Measurements from ENCODE around the gene MYO1B. TPM values are rescaled to one million over a fixed set of nuclear protein-coding genes. Genes with fewer than 3 reads are reported as not detected.

Gene MYO1B
- total RNA-seq, 1 experiment from 2014 or later: 43.2 TPM

- no peaks in the 10 kb centered on the region for H3K9me3 ChIP-seq (ENCODE audit: control insufficient read depth, low read depth, low read length)
- no peak overlapping the region for H2AFZ ChIP-seq (ENCODE audit: low read length)
- H3K56ac ChIP-seq (ENCODE audit: insufficient read length, low read depth, low read length): no peak overlapping the region
- Mint-ChIP-seq H3K27ac (peak overlapping the region in 1 of 3 experiments; percentile 11; a peak in 2 of 7 replicates), H3K4me3 (no peak overlapping the region), H3K9me3 (no peaks in the 10 kb centered on the region), H3K27me3 (ENCODE audit: low read depth) (no peaks in the 10 kb centered on the region), H3K36me3 (ENCODE audit: insufficient read depth in 1 of 3, low read depth in 3 of 3) (peaks cover 12 to 23% (median 14%) of the 10 kb centered on the region in 3 experiments; a peak in 6 of 7 replicates), H3K4me1 (peaks cover 3% of the 10 kb centered on the region in 2 experiments; a peak in 3 of 4 replicates)
- H2AK5ac ChIP-seq (ENCODE audit: insufficient read length, low read length): no peak overlapping the region
- no peaks in the 10 kb centered on the region for H3K4me1 ChIP-seq (ENCODE audit: insufficient read depth, low read length)
- no peak overlapping the region for H3K18ac ChIP-seq (ENCODE audit: insufficient read length, low read depth, low read length)
- H3K79me1 ChIP-seq (ENCODE audit: insufficient read depth, low read depth, low read length, poor library complexity, severe bottlenecking): peaks cover 5% of the 10 kb centered on the region
- TF ChIP-seq, protein P1, sequence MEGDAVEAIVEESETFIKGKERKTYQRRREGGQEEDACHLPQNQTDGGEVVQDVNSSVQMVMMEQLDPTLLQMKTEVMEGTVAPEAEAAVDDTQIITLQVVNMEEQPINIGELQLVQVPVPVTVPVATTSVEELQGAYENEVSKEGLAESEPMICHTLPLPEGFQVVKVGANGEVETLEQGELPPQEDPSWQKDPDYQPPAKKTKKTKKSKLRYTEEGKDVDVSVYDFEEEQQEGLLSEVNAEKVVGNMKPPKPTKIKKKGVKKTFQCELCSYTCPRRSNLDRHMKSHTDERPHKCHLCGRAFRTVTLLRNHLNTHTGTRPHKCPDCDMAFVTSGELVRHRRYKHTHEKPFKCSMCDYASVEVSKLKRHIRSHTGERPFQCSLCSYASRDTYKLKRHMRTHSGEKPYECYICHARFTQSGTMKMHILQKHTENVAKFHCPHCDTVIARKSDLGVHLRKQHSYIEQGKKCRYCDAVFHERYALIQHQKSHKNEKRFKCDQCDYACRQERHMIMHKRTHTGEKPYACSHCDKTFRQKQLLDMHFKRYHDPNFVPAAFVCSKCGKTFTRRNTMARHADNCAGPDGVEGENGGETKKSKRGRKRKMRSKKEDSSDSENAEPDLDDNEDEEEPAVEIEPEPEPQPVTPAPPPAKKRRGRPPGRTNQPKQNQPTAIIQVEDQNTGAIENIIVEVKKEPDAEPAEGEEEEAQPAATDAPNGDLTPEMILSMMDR (conservative IDR thresholded peaks at IDR 0.05): no peak
- no peak overlapping the region for H2BK20ac ChIP-seq (ENCODE audit: low read depth, low read length, poor library complexity, severe bottlenecking)
- no peak overlapping the region for H4K5ac ChIP-seq (ENCODE audit: insufficient read length, low read depth, low read length)
- no peak overlapping the region for H3K4ac ChIP-seq (ENCODE audit: low read depth, low read length)
- no peaks in the 10 kb centered on the region for H3K23me2 ChIP-seq (ENCODE audit: insufficient read length, low read depth, low read length, poor library complexity, severe bottlenecking)
- no peaks in the 10 kb centered on the region for H3K79me2 ChIP-seq (ENCODE audit: insufficient read depth, low read length)
- H3T11ph ChIP-seq (ENCODE audit: low read length): no peak overlapping the region
- no peaks in the 10 kb centered on the region for H4K20me1 ChIP-seq (ENCODE audit: control insufficient read depth, insufficient read depth, insufficient read length)
- DNase-seq: no peak
- no CpG with 5 or more reads among the region's 3 CpGs for WGBS (ENCODE audit: extremely low coverage, insufficient read length, low lambda C conversion rate)
- no peak overlapping the region for H2BK12ac ChIP-seq (ENCODE audit: insufficient read length, low read depth, low read length)
- H4K8ac ChIP-seq (replicated peaks; ENCODE audit: insufficient read length, low read depth, low read length): no peak overlapping the region
- H3K27me3 ChIP-seq (ENCODE audit: insufficient read depth, low read length): no peaks in the 10 kb centered on the region
- no peak overlapping the region for H3K14ac ChIP-seq (ENCODE audit: insufficient read depth, low read length)
- no peak overlapping the region for H3K23ac ChIP-seq (ENCODE audit: insufficient read length, low read depth, low read length)
- no peak overlapping the region for H4K91ac ChIP-seq (ENCODE audit: insufficient read length, low read depth, low read length)
- no peak overlapping the region for H2BK5ac ChIP-seq (ENCODE audit: insufficient read length, low read length)
- H3K4me2 ChIP-seq (ENCODE audit: insufficient read depth, insufficient read length, low read length): no peak overlapping the region
- H3K27ac ChIP-seq (ENCODE audit: insufficient read length, low read depth, low read length): no peak overlapping the region
- no peak overlapping the region for H2BK15ac ChIP-seq (ENCODE audit: low read depth, low read length)
- H3K9ac ChIP-seq (ENCODE audit: extremely low read depth, insufficient read length, low read length): no peak overlapping the region
- no peak overlapping the region for H2BK120ac ChIP-seq (ENCODE audit: low read depth, low read length, poor library complexity, severe bottlenecking)
These were observed 96.2 kb downstream of the MYO1B start for GRCh38 chr2:191341436-191341835.

Measured in H9 (cell line).